Neuronal stem cell (in vitro differentiated cells): ENCODE measurements around the gene CDC20B.
A peak's percentile ranks its signal among the peaks of the same experiment; 100 is the strongest.

Experiments
- DNase-seq: peaks from one replicate; pipeline ENCODE4 v3.0.0-alpha.2; 2013; ENCODE audit warnings: low spot score
- H2AFZ ChIP-seq: one replicate; pipeline ENCODE4 v1.6.1; 2013; ENCODE audit warnings: mild to moderate bottlenecking, low read length, inconsistent platforms
- H2AK5ac ChIP-seq: 2 replicates; pipeline ENCODE4 v1.6.1; 2013; ENCODE audit warnings: low read depth, mild to moderate bottlenecking, inconsistent platforms, low read length, moderate library complexity, mixed read lengths
- H2BK120ac ChIP-seq: 2 replicates; pipeline ENCODE4 v1.6.1; 2013; ENCODE audit warnings: low read depth, mild to moderate bottlenecking, inconsistent platforms, low read length, moderate library complexity, mixed read lengths
- H2BK12ac ChIP-seq: one replicate; pipeline ENCODE4 v1.6.1; 2013; ENCODE audit warnings: low read length, inconsistent platforms
- H2BK15ac ChIP-seq: 2 replicates; pipeline ENCODE4 v1.6.1; 2013; ENCODE audit warnings: mild to moderate bottlenecking, low read length, inconsistent platforms, mixed read lengths
- H2BK5ac ChIP-seq: one replicate; pipeline ENCODE4 v1.6.1; 2013; ENCODE audit warnings: inconsistent platforms, mild to moderate bottlenecking, low read length, moderate library complexity
- H3K14ac ChIP-seq: one replicate; pipeline ENCODE4 v1.6.1; 2013; ENCODE audit warnings: low read length, inconsistent platforms
- H3K18ac ChIP-seq: 2 replicates; pipeline ENCODE4 v1.6.1; 2013; ENCODE audit warnings: low read length, inconsistent platforms
- H3K23ac ChIP-seq: 2 replicates; pipeline ENCODE4 v1.6.1; 2013; ENCODE audit warnings: low read depth, mild to moderate bottlenecking, mixed read lengths, low read length, inconsistent platforms; ENCODE audit not compliant: poor library complexity
- H3K27ac ChIP-seq: replicated peaks from 3 replicates; pipeline ENCODE4 v1.5.1; 2013; ENCODE audit warnings: low read length, inconsistent platforms
- H3K27me3 ChIP-seq, 3 experiments: 2 replicates each; pipeline ENCODE4 v1.6.1; 2013; ENCODE audit warnings: low read length in 3 of 3, mild to moderate bottlenecking in 2 of 3, inconsistent platforms in 1 of 3, low read depth in 1 of 3, mixed read lengths in 1 of 3, moderate library complexity in 1 of 3; ENCODE audit not compliant: control insufficient read depth in 3 of 3, insufficient read depth in 3 of 3
- H3K36me3 ChIP-seq, 2 donors: replicated peaks in 1 of 2; 2 replicates each; pipeline ENCODE4 v1.6.1; 2013; ENCODE audit warnings: low read length in 2 of 2; ENCODE audit not compliant: control insufficient read depth in 2 of 2, insufficient read depth in 2 of 2
- H3K4ac ChIP-seq: 2 replicates; pipeline ENCODE4 v1.6.1; 2013; ENCODE audit warnings: inconsistent platforms, mild to moderate bottlenecking, low read length, moderate library complexity
- H3K4me1 ChIP-seq, 2 donors: 1 replicate in 1 of 2; 2 replicates in 1 of 2; pipeline ENCODE4 v1.6.1; 2013; ENCODE audit warnings: low read length in 2 of 2, low read depth in 1 of 2; ENCODE audit not compliant: control insufficient read depth in 2 of 2, insufficient read depth in 1 of 2
- H3K4me2 ChIP-seq: one replicate; pipeline ENCODE4 v1.6.1; 2013; ENCODE audit warnings: mild to moderate bottlenecking, low read length, inconsistent platforms; ENCODE audit not compliant: insufficient read depth, poor library complexity, severe bottlenecking
- H3K4me3 ChIP-seq, 2 donors: 2 replicates each; pipeline ENCODE4 v1.5.1; 2013; ENCODE audit warnings: low read length in 2 of 2, mild to moderate bottlenecking in 2 of 2, inconsistent platforms in 1 of 2, moderate library complexity in 1 of 2
- H3K79me1 ChIP-seq: one replicate; pipeline ENCODE4 v1.6.1; 2013; ENCODE audit warnings: low read depth, mild to moderate bottlenecking, inconsistent platforms, low read length, moderate library complexity
- H3K9ac ChIP-seq: one replicate; pipeline ENCODE4 v1.6.1; 2013; ENCODE audit warnings: mild to moderate bottlenecking, low read depth, low read length, inconsistent platforms; ENCODE audit not compliant: poor library complexity
- H3K9me3 ChIP-seq, 2 donors: replicated peaks in 1 of 2; 2 replicates each; pipeline versions ENCODE3 to v1.6.1; 2013; ENCODE audit warnings: low read length in 2 of 2, mild to moderate bottlenecking in 2 of 2, inconsistent platforms in 1 of 2, low read depth in 1 of 2, mixed read lengths in 1 of 2, moderate library complexity in 1 of 2; ENCODE audit not compliant: control insufficient read depth in 2 of 2, insufficient read depth in 1 of 2
- H4K8ac ChIP-seq: one replicate; pipeline ENCODE4 v1.6.1; 2013; ENCODE audit warnings: low read depth, mild to moderate bottlenecking, inconsistent platforms, low read length, moderate library complexity
- H4K91ac ChIP-seq: one replicate; pipeline ENCODE4 v1.6.1; 2013; ENCODE audit warnings: low read length, low read depth, mild to moderate bottlenecking, inconsistent platforms; ENCODE audit not compliant: poor library complexity
- WGBS, 2 donors: extraction: QIAGEN DNeasy Blood & Tissue Kit; methylation state at CpG; one replicate each; pipeline ENCODE4 v1.1.7; 2013; ENCODE audit warnings: missing lambda C conversion rate in 2 of 2, mixed read lengths in 1 of 2; ENCODE audit not compliant: insufficient read length in 2 of 2, insufficient replicate concordance in 1 of 2; ENCODE audit errors: extremely low coverage in 2 of 2; 5-methylcytosine and 5-hydroxymethylcytosine counted together

Gene CDC20B

GRCh38 chr5:55114061-55114460, 58.9 kb downstream of the CDC20B start:
- no CpG with 5 or more reads among the region's 3 CpGs for WGBS, 2 donors
- H3K9ac ChIP-seq: no peak overlapping the region
- H4K8ac ChIP-seq: no peak overlapping the region
- no peak overlapping the region for H3K4me2 ChIP-seq
- no peak overlapping the region for H3K27ac ChIP-seq
- H2AK5ac ChIP-seq: no peak overlapping the region
- H3K9me3 ChIP-seq: no peaks in the 10 kb centered on the region
- H2BK120ac ChIP-seq: no peak overlapping the region
- no peak overlapping the region for H3K4me3 ChIP-seq
- H4K91ac ChIP-seq: no peak overlapping the region
- H3K79me1 ChIP-seq: no peaks in the 10 kb centered on the region
- H2BK5ac ChIP-seq: no peak overlapping the region
- H3K4me1 ChIP-seq: peaks cover 0 to 5% of the 10 kb centered on the region in 2 donors
- no peak overlapping the region for H2AFZ ChIP-seq
- DNase-seq: no peak
- H3K36me3 ChIP-seq: no peaks in the 10 kb centered on the region
- no peak overlapping the region for H3K4ac ChIP-seq
- no peak overlapping the region for H3K23ac ChIP-seq
- no peak overlapping the region for H3K14ac ChIP-seq
- H3K18ac ChIP-seq: peak overlapping the region; percentile 76
- no peak overlapping the region for H2BK12ac ChIP-seq
- peaks cover 0 to 3% (median 0%) of the 10 kb centered on the region in 3 experiments for H3K27me3 ChIP-seq
- H2BK15ac ChIP-seq: no peak overlapping the region

- H3K4me3 ChIP-seq: no peak overlapping the region
- H3K9ac ChIP-seq: no peak overlapping the region
- no peak overlapping the region for H2AFZ ChIP-seq
- H2BK12ac ChIP-seq: no peak overlapping the region
- H3K14ac ChIP-seq: no peak overlapping the region
- H3K27ac ChIP-seq: no peak overlapping the region
- H3K18ac ChIP-seq: no peak overlapping the region
- H3K4me1 ChIP-seq: peaks cover 0 to 5% of the 10 kb centered on the region in 2 donors
- H3K23ac ChIP-seq: no peak overlapping the region
- H2BK5ac ChIP-seq: no peak overlapping the region
- no peaks in the 10 kb centered on the region for H3K36me3 ChIP-seq
- H3K4ac ChIP-seq: no peak overlapping the region
- H3K4me2 ChIP-seq: no peak overlapping the region
- no peak overlapping the region for H2BK15ac ChIP-seq
- H2BK120ac ChIP-seq: no peak overlapping the region
- H4K8ac ChIP-seq: no peak overlapping the region
- no peaks in the 10 kb centered on the region for H3K9me3 ChIP-seq
- no peak for DNase-seq
- no peaks in the 10 kb centered on the region for H3K79me1 ChIP-seq
- H4K91ac ChIP-seq: no peak overlapping the region
- H2AK5ac ChIP-seq: no peak overlapping the region
- H3K27me3 ChIP-seq: peaks cover 0 to 3% (median 0%) of the 10 kb centered on the region in 3 experiments
These were observed 59.6 kb downstream of the CDC20B start for GRCh38 chr5:55113327-55113726.

DNA sequence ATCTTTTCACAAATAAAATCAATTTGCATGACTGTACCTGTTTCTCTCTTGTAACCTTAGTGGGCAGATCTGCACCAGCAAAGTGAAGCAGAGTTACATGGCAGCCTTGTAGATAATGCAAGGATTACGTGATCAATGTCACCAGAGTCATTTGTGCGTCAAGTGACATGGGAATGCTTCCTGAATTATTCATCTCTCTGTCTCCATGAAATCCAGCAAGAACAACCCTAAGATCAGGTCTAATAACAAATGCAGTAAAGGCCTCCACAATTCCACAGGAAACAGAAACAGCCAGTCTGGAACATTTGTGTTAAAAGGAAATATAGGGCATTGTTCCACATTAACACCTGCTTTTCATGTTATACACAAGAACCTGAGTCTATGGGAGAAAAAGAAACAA, 62.8 kb downstream of the CDC20B start:
- Histone ChIP-seq H2BK12ac (no peak overlapping the region), H3K79me1 (no peaks in the 10 kb centered on the region), H3K27me3 (peaks cover 0 to 3% (median 0%) of the 10 kb centered on the region in 3 experiments), H3K23ac (no peak overlapping the region), H3K9ac (no peak overlapping the region), H2AFZ (no peak overlapping the region), H3K4me2 (no peak overlapping the region), H3K27ac (no peak overlapping the region), H3K4ac (no peak overlapping the region), H3K36me3 (no peaks in the 10 kb centered on the region), H2BK120ac (no peak overlapping the region), H2BK5ac (no peak overlapping the region), H3K4me3 (no peak overlapping the region), H2AK5ac (no peak overlapping the region), H4K91ac (no peak overlapping the region), H3K18ac (no peak overlapping the region), H3K14ac (no peak overlapping the region), H3K9me3 (no peaks in the 10 kb centered on the region), H3K4me1 (peaks cover 0 to 5% of the 10 kb centered on the region in 2 donors), H4K8ac (no peak overlapping the region), H2BK15ac (no peak overlapping the region)
- DNase-seq: no peak
- no CpG with 5 or more reads among the region's 2 CpGs for WGBS, 2 donors

GRCh38 chr5:55108661-55109060, 64.3 kb downstream of the CDC20B start:
- H3K4ac ChIP-seq: no peak overlapping the region
- H4K8ac ChIP-seq: no peak overlapping the region
- H3K18ac ChIP-seq: no peak overlapping the region
- no peak overlapping the region for H3K4me3 ChIP-seq
- DNase-seq: no peak
- no peaks in the 10 kb centered on the region for H3K9me3 ChIP-seq
- no peak overlapping the region for H3K4me2 ChIP-seq
- no peaks in the 10 kb centered on the region for H3K36me3 ChIP-seq
- peaks cover 4 to 5% of the 10 kb centered on the region in 2 donors for H3K4me1 ChIP-seq
- H2BK120ac ChIP-seq: no peak overlapping the region
- no peak overlapping the region for H4K91ac ChIP-seq
- H2BK5ac ChIP-seq: no peak overlapping the region
- H3K23ac ChIP-seq: no peak overlapping the region
- H2BK12ac ChIP-seq: no peak overlapping the region
- WGBS, 2 donors: no CpG with 5 or more reads among the region's 3 CpGs
- H3K9ac ChIP-seq: no peak overlapping the region
- peaks cover 0 to 3% (median 0%) of the 10 kb centered on the region in 3 experiments for H3K27me3 ChIP-seq
- H3K27ac ChIP-seq: no peak overlapping the region
- no peak overlapping the region for H2AK5ac ChIP-seq
- H3K14ac ChIP-seq: no peak overlapping the region
- no peaks in the 10 kb centered on the region for H3K79me1 ChIP-seq
- no peak overlapping the region for H2AFZ ChIP-seq
- H2BK15ac ChIP-seq: no peak overlapping the region
